ENCODE data around the gene RFX4. TPM values are rescaled to one million over a fixed set of nuclear protein-coding genes. Genes with fewer than 3 reads are reported as not detected.

Gene RFX4
- total and polyA plus RNA-seq, 2 of the 8 experiments (the other 6 are each of a cell fraction or from before 2014, with no cell fraction given): 0.06 TPM; not detected in 1

- Histone ChIP-seq H3K18ac (ENCODE audit: extremely low read depth, low read length) (peak overlapping the region; percentile 52), H2BK120ac (replicated peaks; ENCODE audit: low read depth, low read length) (peak overlapping the region; percentile 45), H3K14ac (ENCODE audit: insufficient read length) (no peak overlapping the region), H3K79me2 (ENCODE audit: control insufficient read depth in 1 of 2, insufficient read depth in 2 of 2, low read length in 2 of 2) (no peaks in the 10 kb centered on the region), H4K5ac (ENCODE audit: insufficient read length, low read depth, low read length) (peak overlapping the region; percentile 27), H4K91ac (replicated peaks; ENCODE audit: insufficient read length, low read length) (no peak overlapping the region), H3K23ac (ENCODE audit: insufficient read length) (no peak overlapping the region), H3K9me3 (ENCODE audit: insufficient read depth in 2 of 2, low read depth in 1 of 2, low read length in 1 of 2) (no peaks in the 10 kb centered on the region), H2BK5ac (ENCODE audit: low read depth, low read length) (peak overlapping the region; percentile 45; the same call in 1 of the 2 replicates), H3K4me2 (ENCODE audit: insufficient read depth in 1 of 2, low read depth in 2 of 2, low read length in 2 of 2) (peak overlapping the region; percentile 69), H3K4me1 (replicated peaks in 1 of 4; ENCODE audit: control insufficient read depth in 3 of 4, insufficient read depth in 4 of 4, low read length in 3 of 4) (peaks cover 13 to 32% (median 23%) of the 10 kb centered on the region in 4 experiments; a peak in 6 of 7 replicates), H2AK5ac (ENCODE audit: low read depth, low read length) (peak overlapping the region; percentile 1; the same call in 1 of the 2 replicates), H3K56ac (replicated peaks; ENCODE audit: insufficient read length, low read depth, low read length) (no peak overlapping the region), H3K23me2 (ENCODE audit: low read depth, low read length) (no peaks in the 10 kb centered on the region), H3K4me3 (ENCODE audit: extremely low read depth in 1 of 4, insufficient read depth in 2 of 4, low read depth in 3 of 4, low read length in 4 of 4) (peak overlapping the region in 3 of 4 experiments; percentile 10 to 44 (median 15); a peak in 2 of 8 replicates), H4K8ac (ENCODE audit: extremely low read depth, insufficient read depth, low read length) (no peak overlapping the region), H3K27me3 (replicated peaks in 1 of 4; ENCODE audit: control insufficient read depth in 3 of 4, extremely low read depth in 1 of 4, insufficient read depth in 3 of 4, low read length in 3 of 4) (no peaks in the 10 kb centered on the region), H4K20me1 (replicated peaks in 1 of 2; ENCODE audit: control insufficient read depth in 1 of 2, insufficient read depth in 2 of 2, low read length in 2 of 2) (no peaks in the 10 kb centered on the region), H3K27ac (ENCODE audit: low read depth, low read length) (0 out of 2 replicates have a peak overlapping the region, but pooled peaks have one; percentile 68), H3K36me3 (ENCODE audit: control insufficient read depth in 2 of 4, insufficient read depth in 4 of 4, low read length in 3 of 4) (no peaks in the 10 kb centered on the region), H3K79me1 (ENCODE audit: low read depth, low read length) (no peaks in the 10 kb centered on the region), H3K4ac (replicated peaks; ENCODE audit: insufficient read length, low read depth, low read length) (peak overlapping the region; percentile 62), H2AFZ (ENCODE audit: low read length) (peak overlapping the region; percentile 1; the same call in 1 of the 2 replicates), H2BK20ac (ENCODE audit: low read length) (peak overlapping the region; percentile 0), H3K9ac (replicated peaks in 1 of 4; ENCODE audit: extremely low read depth in 1 of 4, low read depth in 3 of 4, low read length in 3 of 4) (no peak overlapping the region), H2BK15ac (ENCODE audit: low read length) (no peak overlapping the region), H2BK12ac (ENCODE audit: low read depth, low read length) (peak overlapping the region; percentile 80)
- WGBS, 2 experiments (ENCODE audit: extremely low coverage in 1 of 2, insufficient coverage in 1 of 2, insufficient read length in 1 of 2, insufficient replicate concordance in 2 of 2, low coverage in 1 of 2, low lambda C conversion rate in 2 of 2, missing lambda C conversion rate in 1 of 2): 67% methylated on average over 2 of the region's 2 CpGs; no CpG with 5 or more reads in 1 of the 2 experiments
- ChIA-PET POLR2A (ENCODE audit: partially characterized antibody) (interaction anchor here (1.3 to 1.7 kb wide), 2 partner anchors 27 to 31 kb away, joined by 3 to 4 read pairs; no protein-coding TSS in a partner anchor), CTCF (ENCODE audit: partially characterized antibody) (interaction anchor here (0.9 to 1.5 kb wide), 4 partner anchors 10 to 20 kb away, joined by 3 to 4 read pairs (median 3); no protein-coding TSS in a partner anchor)
- DNase-seq (ENCODE audit: low read depth in 1 of 2, low spot score in 2 of 2): no peak
- no peak for FAIRE-seq
- no peak for TF ChIP-seq RFX5 (IDR thresholded peaks at IDR 0.05; ENCODE audit: borderline replicate concordance, low read depth, low read length)
- TF ChIP-seq, protein P1, sequence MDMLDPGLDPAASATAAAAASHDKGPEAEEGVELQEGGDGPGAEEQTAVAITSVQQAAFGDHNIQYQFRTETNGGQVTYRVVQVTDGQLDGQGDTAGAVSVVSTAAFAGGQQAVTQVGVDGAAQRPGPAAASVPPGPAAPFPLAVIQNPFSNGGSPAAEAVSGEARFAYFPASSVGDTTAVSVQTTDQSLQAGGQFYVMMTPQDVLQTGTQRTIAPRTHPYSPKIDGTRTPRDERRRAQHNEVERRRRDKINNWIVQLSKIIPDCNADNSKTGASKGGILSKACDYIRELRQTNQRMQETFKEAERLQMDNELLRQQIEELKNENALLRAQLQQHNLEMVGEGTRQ (IDR thresholded peaks at IDR 0.05; ENCODE audit: low read length): no peak
- TF ChIP-seq E2F6 (IDR thresholded peaks at IDR 0.05): no peak
- TF ChIP-seq CTBP2 (IDR thresholded peaks at IDR 0.05; ENCODE audit: borderline replicate concordance, insufficient read depth, insufficient read length, low read length): no peak
- no peak for TF ChIP-seq EP300 (IDR thresholded peaks at IDR 0.05; ENCODE audit: borderline replicate concordance in 1 of 2, low read depth in 2 of 2, low read length in 2 of 2)
- TF ChIP-seq RNF2 (IDR thresholded peaks at IDR 0.05; ENCODE audit: borderline replicate concordance, low read depth, low read length, missing control alignments, poor library complexity, severe bottlenecking): no peak
- no peak for TF ChIP-seq CTCF (IDR thresholded peaks at IDR 0.05; ENCODE audit: control extremely low read depth in 1 of 3, insufficient read depth in 1 of 3, low read depth in 1 of 3, low read length in 3 of 3)
Measured at GRCh38 chr12:106767206-106767605, 184.4 kb downstream of the RFX4 start.
